Fibroblast of villous mesenchyme (primary cell): ENCODE data around the gene SPTB. TPM values are rescaled to one million over a fixed set of nuclear protein-coding genes. Genes with fewer than 3 reads are reported as not detected.

ENCODE experiments used
- DNase-seq: peaks from one replicate; pipeline ENCODE4 v3.0.0-alpha.2; 2010; ENCODE audit warnings: low read depth
- H3K4me3 ChIP-seq: 2 replicates; pipeline ENCODE4 v1.5.1; 2011; ENCODE audit warnings: low read depth, mild to moderate bottlenecking, low read length
- total RNA-seq: library from RNA; depleted of rRNA; stranded (reverse); fragments of >200 nt; gene quantifications from 2 replicates; pipeline ENCODE4 v1.2.3, GENCODE V29; 2012
- TF ChIP-seq, protein P1 (sequence below): IDR thresholded peaks from 2 replicates; pipeline ENCODE4 v1.5.1; 2012; ENCODE audit warnings: low read depth, mild to moderate bottlenecking, low read length; ENCODE audit not compliant: insufficient read depth

The SPTB gene
- total RNA-seq, 1 donor = under 0.01 TPM

DNA sequence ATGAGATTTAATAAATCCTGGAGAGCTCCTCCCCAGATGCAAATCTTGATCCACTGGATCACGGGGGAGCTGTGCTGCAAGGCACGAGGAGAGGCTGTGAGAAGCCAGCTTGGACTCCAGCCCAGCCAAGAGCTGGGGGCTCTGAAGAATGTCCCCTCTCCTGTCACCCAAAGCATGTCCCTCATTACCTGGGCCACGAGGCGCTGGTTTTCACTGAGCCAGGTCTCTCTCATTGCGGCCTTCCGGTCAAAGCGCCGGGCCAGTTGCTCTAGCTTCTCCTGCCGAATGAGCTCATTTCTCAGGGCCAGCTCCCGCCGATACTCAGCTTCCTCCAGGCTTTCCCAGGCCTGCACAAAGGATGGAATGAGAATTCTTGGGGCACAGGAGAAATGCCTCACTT is 83.3 kb downstream of the SPTB start:
- no peak overlapping the region for H3K4me3 ChIP-seq
- TF ChIP-seq, protein P1, sequence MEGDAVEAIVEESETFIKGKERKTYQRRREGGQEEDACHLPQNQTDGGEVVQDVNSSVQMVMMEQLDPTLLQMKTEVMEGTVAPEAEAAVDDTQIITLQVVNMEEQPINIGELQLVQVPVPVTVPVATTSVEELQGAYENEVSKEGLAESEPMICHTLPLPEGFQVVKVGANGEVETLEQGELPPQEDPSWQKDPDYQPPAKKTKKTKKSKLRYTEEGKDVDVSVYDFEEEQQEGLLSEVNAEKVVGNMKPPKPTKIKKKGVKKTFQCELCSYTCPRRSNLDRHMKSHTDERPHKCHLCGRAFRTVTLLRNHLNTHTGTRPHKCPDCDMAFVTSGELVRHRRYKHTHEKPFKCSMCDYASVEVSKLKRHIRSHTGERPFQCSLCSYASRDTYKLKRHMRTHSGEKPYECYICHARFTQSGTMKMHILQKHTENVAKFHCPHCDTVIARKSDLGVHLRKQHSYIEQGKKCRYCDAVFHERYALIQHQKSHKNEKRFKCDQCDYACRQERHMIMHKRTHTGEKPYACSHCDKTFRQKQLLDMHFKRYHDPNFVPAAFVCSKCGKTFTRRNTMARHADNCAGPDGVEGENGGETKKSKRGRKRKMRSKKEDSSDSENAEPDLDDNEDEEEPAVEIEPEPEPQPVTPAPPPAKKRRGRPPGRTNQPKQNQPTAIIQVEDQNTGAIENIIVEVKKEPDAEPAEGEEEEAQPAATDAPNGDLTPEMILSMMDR = no peak
- no peak for DNase-seq

DNA sequence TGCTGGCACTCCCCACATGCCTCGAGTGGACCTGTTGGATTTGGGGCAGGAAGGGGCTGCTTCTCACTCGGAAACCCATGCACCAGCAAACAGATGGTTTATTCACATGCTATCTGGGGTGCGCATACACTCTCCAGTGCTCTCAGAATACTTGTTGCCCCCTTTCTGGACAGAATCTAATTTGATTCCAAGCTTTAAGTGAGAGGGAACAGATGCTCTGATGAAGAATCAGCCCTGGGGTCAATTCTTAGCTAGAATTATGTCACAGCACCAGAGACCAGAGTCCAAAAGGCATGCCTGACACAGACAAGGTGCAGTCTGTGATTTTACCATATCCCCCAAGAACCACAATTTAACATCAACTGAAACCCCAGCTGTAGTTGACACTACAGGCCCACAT is 83.8 kb downstream of the SPTB start:
- no peak overlapping the region for H3K4me3 ChIP-seq
- TF ChIP-seq, protein P1 = no peak
- no peak for DNase-seq

DNA sequence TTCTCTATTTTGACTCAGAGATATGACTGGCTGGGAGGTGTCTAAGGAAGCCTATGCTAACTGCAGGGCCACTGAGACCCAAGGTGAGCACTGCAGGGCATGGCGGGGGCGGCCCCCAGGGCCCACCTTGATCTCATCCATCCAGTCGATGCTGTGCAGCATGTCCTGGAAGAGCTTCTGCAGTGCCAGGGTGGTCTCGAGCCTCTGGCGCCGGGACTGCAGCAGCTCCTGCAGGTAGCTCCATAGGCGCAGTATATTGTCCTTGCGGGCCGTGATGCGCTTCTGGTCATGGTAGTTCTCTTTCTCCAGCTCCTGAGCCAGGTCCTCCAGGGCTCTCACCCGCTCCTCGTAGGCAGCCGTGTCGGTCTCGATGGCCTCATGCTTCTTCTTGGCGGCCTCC is 84.5 kb downstream of the SPTB start:
- TF ChIP-seq, protein P1 = no peak
- no peak overlapping the region for H3K4me3 ChIP-seq
- DNase-seq = no peak

DNA sequence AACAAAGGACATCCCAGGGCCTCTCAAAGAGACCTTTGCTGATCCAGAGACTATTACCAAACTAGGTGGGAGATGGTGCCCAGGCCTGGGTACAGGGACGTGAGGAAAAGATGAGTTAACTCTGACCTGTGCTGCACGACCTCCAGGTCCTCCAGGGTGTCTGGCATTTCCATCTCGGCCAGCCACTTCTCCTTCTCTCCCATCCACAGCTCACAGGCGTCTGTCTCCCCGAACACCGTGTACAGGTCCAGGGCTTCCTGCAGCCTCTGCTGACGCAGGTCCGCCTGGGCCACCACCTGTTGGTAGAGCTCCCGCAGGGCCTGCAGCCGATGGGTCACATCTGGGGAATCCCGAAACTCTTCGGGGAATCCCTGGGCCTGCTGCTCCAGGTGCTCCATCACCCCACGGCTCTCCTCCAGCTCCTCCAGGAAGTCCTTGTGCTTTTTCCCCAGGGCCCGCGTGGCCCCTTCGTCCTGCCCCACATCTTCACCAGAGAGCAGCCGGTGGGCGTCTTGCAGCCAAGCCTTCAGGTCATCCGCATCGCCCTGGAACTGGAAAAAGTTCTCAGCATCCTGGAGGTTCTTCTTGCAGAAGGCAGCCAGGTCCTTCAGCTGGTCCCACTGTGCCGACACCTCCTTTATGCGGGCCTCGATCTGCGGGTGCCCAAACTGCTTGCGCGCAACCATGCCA is 86.7 kb downstream of the SPTB start:
- DNase-seq = no peak
- TF ChIP-seq, protein P1 = no peak
- H3K4me3 ChIP-seq = no peak overlapping the region

DNA sequence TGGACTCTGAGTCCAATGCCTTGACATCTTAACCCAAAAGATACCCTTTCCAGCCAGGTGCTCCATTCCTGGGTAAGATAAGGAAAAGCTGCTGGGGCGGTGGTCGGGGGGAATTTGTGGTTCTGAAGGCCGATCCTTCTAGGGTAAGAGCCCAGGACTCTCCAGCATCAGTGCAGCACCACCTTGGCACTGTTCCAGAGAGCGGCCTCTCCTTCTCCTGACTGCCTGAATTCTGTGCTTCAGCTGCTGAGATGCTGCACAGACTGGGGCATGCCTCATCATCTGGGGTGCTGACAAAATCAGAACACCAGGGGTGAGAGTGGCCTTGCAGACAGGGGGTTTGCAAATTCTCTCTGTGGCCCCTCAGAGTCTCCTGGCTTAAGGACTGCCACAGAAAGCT is 87.5 kb downstream of the SPTB start:
- TF ChIP-seq, protein P1 = no peak
- H3K4me3 ChIP-seq = no peak overlapping the region
- no peak for DNase-seq

DNA sequence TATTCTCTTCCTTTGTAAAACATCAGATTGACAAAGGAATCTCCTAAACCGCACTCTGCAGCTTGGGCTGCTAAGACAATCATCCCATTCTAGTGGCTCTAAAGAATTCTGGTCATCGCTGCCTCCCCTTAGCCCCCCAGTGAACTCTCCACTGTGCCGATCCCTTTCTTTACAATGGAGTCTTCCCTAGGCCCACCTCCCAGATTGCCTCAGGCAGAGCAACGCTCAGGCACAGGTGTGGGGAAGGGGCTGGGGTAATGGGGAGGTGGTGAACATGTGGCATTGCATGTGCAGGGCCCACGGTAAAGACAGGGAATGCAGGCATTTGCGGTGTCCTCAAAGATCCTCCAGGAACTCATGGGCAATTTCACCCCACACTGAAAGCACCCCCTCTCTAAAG is 89.2 kb downstream of the SPTB start:
- TF ChIP-seq, protein P1 = no peak
- no peak overlapping the region for H3K4me3 ChIP-seq
- no peak for DNase-seq

DNA sequence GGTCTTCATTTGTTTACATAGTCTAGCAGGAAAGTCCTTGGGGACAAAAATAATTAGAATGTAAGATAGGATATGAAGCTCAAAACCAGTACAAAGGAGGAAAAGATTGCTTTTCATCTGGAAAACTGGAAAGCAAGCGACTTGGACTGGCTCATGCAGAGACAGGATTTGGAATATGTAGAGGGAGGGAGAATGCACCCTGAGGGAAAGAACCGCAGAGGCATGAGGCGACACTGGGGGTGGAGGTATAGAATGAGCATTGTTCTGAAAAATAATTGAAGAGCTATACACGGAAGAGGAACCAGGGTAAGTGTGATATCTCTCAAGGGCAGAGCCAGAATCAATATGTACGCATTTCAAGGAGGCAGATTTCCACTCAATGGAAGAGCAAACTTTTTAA is 90.0 kb downstream of the SPTB start:
- H3K4me3 ChIP-seq = no peak overlapping the region
- DNase-seq = no peak
- TF ChIP-seq, protein P1 = no peak
